Bronchial epithelial cell (primary cell): ENCODE measurements around the gene THBS3. TPM values are rescaled to one million over a fixed set of nuclear protein-coding genes. Genes with fewer than 3 reads are reported as not detected.
"Not testable (repeated sequence)": the region's sequence is repeated elsewhere in the genome, so short reads cannot be mapped to it uniquely, and the experiment has no call there.

Source experiments
- DNase-seq: peaks from one replicate; pipeline ENCODE4 v3.0.0-alpha.2; 2010; ENCODE audit warnings: low read depth
- FAIRE-seq: peaks from 2 replicates; lab custom pipeline; 2011; peaks lifted over from hg19 to GRCh38; lab: Jason Lieb, UNC
- H3K27me3 ChIP-seq: 2 replicates; pipeline ENCODE4 v1.5.1; 2011; ENCODE audit warnings: low read length; ENCODE audit not compliant: control insufficient read depth, insufficient read depth
- H3K36me3 ChIP-seq: 2 replicates; pipeline ENCODE4 v1.5.1; 2011; ENCODE audit warnings: low read length; ENCODE audit not compliant: control insufficient read depth, insufficient read depth
- H3K4me3 ChIP-seq: 2 replicates; pipeline ENCODE4 v1.5.1; 2011; ENCODE audit warnings: mild to moderate bottlenecking, low read depth, low read length, control low read depth
- CTCF ChIP-seq: IDR thresholded peaks from 2 replicates; pipeline ENCODE4 v1.5.1; 2011; ENCODE audit warnings: mild to moderate bottlenecking, moderate library complexity, low read length, control low read depth, inconsistent platforms; ENCODE audit not compliant: insufficient read depth, severe bottlenecking
- total RNA-seq: library from RNA; depleted of rRNA; stranded (reverse); fragments of >200 nt; gene quantifications from 2 replicates; pipeline ENCODE4 v1.2.1, GENCODE V29; 2014

THBS3 gene
- total RNA-seq, 1 donor from 2014 or later: 16.3 TPM

GRCh38 chr1:155169541-155169940 lies 38.2 kb downstream of the THBS3 start:
- DNase-seq: no peak
- TF ChIP-seq CTCF: no peak
- no peak for FAIRE-seq

GRCh38 chr1:155168456-155169210 lies 39.1 kb downstream of the THBS3 start:
- DNase-seq: no peak
- Histone ChIP-seq H3K27me3 (no peaks in the 10 kb centered on the region), H3K36me3 (peaks cover 3% of the 10 kb centered on the region), H3K4me3 (no peak overlapping the region)
- FAIRE-seq: no peak
- no peak for TF ChIP-seq CTCF

More at GRCh38 chr1:155169541-155169940, 38.2 kb downstream of the THBS3 start:
- H3K4me3 ChIP-seq: no peak overlapping the region
- no peaks in the 10 kb centered on the region for H3K27me3 ChIP-seq
- peaks cover 3% of the 10 kb centered on the region for H3K36me3 ChIP-seq

GRCh38 chr1:155168105-155168445 lies 39.6 kb downstream of the THBS3 start:
- not testable (repeated sequence) for FAIRE-seq, H3K27me3 ChIP-seq, H3K36me3 ChIP-seq, H3K4me3 ChIP-seq, DNase-seq

- DNase-seq: peak; percentile 72
- H3K36me3 ChIP-seq: peaks cover 3% of the 10 kb centered on the region
- H3K4me3 ChIP-seq: no peak overlapping the region
- no peak for FAIRE-seq
- peak; percentile 94 for TF ChIP-seq CTCF
- H3K27me3 ChIP-seq: no peaks in the 10 kb centered on the region
These were observed 40.3 kb downstream of the THBS3 start for GRCh38 chr1:155167166-155168104.

- FAIRE-seq: no peak
- TF ChIP-seq CTCF: no peak
- DNase-seq: no peak
These were observed 41.1 kb downstream of the THBS3 start for GRCh38 chr1:155166471-155167165.

More at GRCh38 chr1:155166471-155167165, 41.1 kb downstream of the THBS3 start:
- Histone ChIP-seq H3K4me3 (no peak overlapping the region), H3K36me3 (peaks cover 3% of the 10 kb centered on the region), H3K27me3 (no peaks in the 10 kb centered on the region)
